Endothelial cell of umbilical vein (primary cell): ENCODE measurements around the gene CCNY. TPM values are rescaled to one million over a fixed set of nuclear protein-coding genes. Genes with fewer than 3 reads are reported as not detected.

Experiments used
- BruUV-seq: library from RNA; stranded (reverse); fragments of 400-500 nt; replicated peaks from 2 replicates; lab custom pipeline; 2021; lab: Mats Ljungman, UMichigan
- CTCF ChIA-PET: fragments of 300-600, 350-600 bp; sonication (Branson Sonifier 250); formaldehyde crosslinking; loops from one replicate; lab custom pipeline; 2021; ENCODE audit warnings: antibody characterized with exemption, inconsistent platforms; lab: Charles Lee
- POLR2A ChIA-PET: fragments of 300-600, 350-600 bp; sonication (Branson Sonifier 250); formaldehyde crosslinking; loops from one replicate; lab custom pipeline; 2021; ENCODE audit warnings: antibody characterized with exemption, inconsistent platforms; lab: Charles Lee
- DNase-seq: peaks from one replicate; pipeline ENCODE4 v3.0.0-alpha.2; 2011; ENCODE audit warnings: low read depth, low spot score
- FAIRE-seq: peaks from 2 replicates; lab custom pipeline; 2011; peaks lifted over from hg19 to GRCh38; lab: Jason Lieb, UNC
- H2AFZ ChIP-seq: 2 replicates; pipeline ENCODE4 v1.6.0; 2012; ENCODE audit warnings: low read depth, low read length, control low read depth, inconsistent platforms
- H3K27ac ChIP-seq: 2 replicates; pipeline ENCODE4 v1.5.1; 2011; ENCODE audit warnings: low read depth, mild to moderate bottlenecking, control low read depth, low read length, moderate library complexity; ENCODE audit not compliant: insufficient read depth
- H3K27me3 ChIP-seq, 2 experiments: 2 replicates each; pipeline versions ENCODE4 v1.6.0 to v1.6.1; 2011; ENCODE audit warnings: low read length in 2 of 2, mixed read lengths in 1 of 2; ENCODE audit not compliant: control insufficient read depth in 2 of 2, insufficient read depth in 2 of 2
- H3K36me3 ChIP-seq, 2 experiments: 2 replicates in 1 of 2; 3 replicates in 1 of 2; pipeline ENCODE4 v1.5.1; 2011; ENCODE audit warnings: low read length in 2 of 2, mild to moderate bottlenecking in 1 of 2, moderate library complexity in 1 of 2; ENCODE audit not compliant: control insufficient read depth in 2 of 2, insufficient read depth in 2 of 2; ENCODE audit errors: extremely low read depth in 1 of 2
- H3K4me1 ChIP-seq: 3 replicates; pipeline ENCODE4 v1.5.1; 2011; ENCODE audit warnings: mild to moderate bottlenecking, low read length; ENCODE audit not compliant: control insufficient read depth, insufficient read depth; ENCODE audit errors: extremely low read depth
- H3K4me2 ChIP-seq: 2 replicates; pipeline ENCODE4 v1.6.1; 2011; ENCODE audit warnings: low read length, control low read depth, mixed read lengths; ENCODE audit not compliant: insufficient read depth
- H3K4me3 ChIP-seq, 3 experiments: fragments of 200-600 bp in 1 of 3; sonication (generic), shearing (Covaris generic) in 1 of 3; replicated peaks in 1 of 3; 2 replicates each; pipeline ENCODE4 v1.5.1; 2011 to 2016; ENCODE audit warnings: control low read depth in 3 of 3, low read length in 3 of 3, mild to moderate bottlenecking in 2 of 3, inconsistent platforms in 1 of 3, low read depth in 1 of 3, moderate library complexity in 1 of 3; ENCODE audit not compliant: insufficient read depth in 1 of 3
- H3K79me2 ChIP-seq: 2 replicates; pipeline ENCODE4 v1.6.0; 2012; ENCODE audit warnings: low read length, inconsistent platforms; ENCODE audit not compliant: control insufficient read depth, insufficient read depth
- H3K9ac ChIP-seq: replicated peaks from 2 replicates; pipeline ENCODE3; 2011; ENCODE audit warnings: low read length, control low read depth; ENCODE audit not compliant: insufficient read depth; ENCODE audit errors: extremely low read depth
- H3K9me1 ChIP-seq: replicated peaks from 3 replicates; pipeline ENCODE4 v1.6.0; 2011; ENCODE audit warnings: mild to moderate bottlenecking, low read length; ENCODE audit not compliant: control insufficient read depth, insufficient read depth; ENCODE audit errors: extremely low read depth
- H3K9me3 ChIP-seq: replicated peaks from 2 replicates; pipeline ENCODE4 v1.5.1; 2012; ENCODE audit warnings: low read length, inconsistent platforms; ENCODE audit not compliant: control insufficient read depth, insufficient read depth
- H4K20me1 ChIP-seq: replicated peaks from 2 replicates; pipeline ENCODE3; 2011; ENCODE audit warnings: mild to moderate bottlenecking, low read length; ENCODE audit not compliant: control insufficient read depth, insufficient read depth; ENCODE audit errors: extremely low read depth
- EZH2 ChIP-seq: IDR thresholded peaks from 2 replicates; pipeline ENCODE4 v1.6.1; 2012; ENCODE audit warnings: borderline replicate concordance, low read depth, mild to moderate bottlenecking, moderate library complexity, low read length, inconsistent platforms; ENCODE audit not compliant: severe bottlenecking
- FOS ChIP-seq: IDR thresholded peaks from 2 replicates; pipeline ENCODE4 v1.6.1; 2011; ENCODE audit warnings: mild to moderate bottlenecking, low read length, moderate library complexity, borderline replicate concordance; ENCODE audit not compliant: insufficient read depth
- GATA2 ChIP-seq: IDR thresholded peaks from 2 replicates; pipeline ENCODE4 v1.7.0; 2011; ENCODE audit warnings: low read depth, mild to moderate bottlenecking, moderate library complexity, mixed read lengths, low read length; ENCODE audit not compliant: insufficient read length, insufficient read depth
- JUN ChIP-seq: IDR thresholded peaks from 2 replicates; pipeline ENCODE4 v1.6.1; 2011; ENCODE audit warnings: borderline replicate concordance, low read depth; ENCODE audit not compliant: insufficient read length, insufficient read depth
- MYC ChIP-seq: IDR thresholded peaks from one replicate; pipeline ENCODE4 v1.6.1; 2011; ENCODE audit warnings: mild to moderate bottlenecking, low read depth, low read length
- POLR2A ChIP-seq: IDR thresholded peaks from 2 replicates; pipeline ENCODE4 v1.6.1; 2012; ENCODE audit warnings: low read depth, mild to moderate bottlenecking, control low read depth, low read length
- POLR2AphosphoS5 ChIP-seq: IDR thresholded peaks from 2 replicates; pipeline ENCODE4 v1.6.1; 2012; ENCODE audit warnings: low read depth, mild to moderate bottlenecking, control low read depth, low read length, moderate library complexity; ENCODE audit not compliant: insufficient read depth
- dilution Hi-C: fragments of 300-500 bp; cut with MboI; formaldehyde crosslinking; loops from one replicate; pipeline ENCODE4 v1.15.0; 2019; ENCODE audit warnings: low sequenced_read_pairs; ENCODE audit not compliant: extremely low pct_ligation_motif_present
- intact Hi-C: fragments of 100-400 bp; cut with micrococcal nuclease; formaldehyde crosslinking; loops from one replicate; pipeline ENCODE4 v1.10.0; 2022
- polyA plus RNA-seq, 4 experiments: library from polyadenylated mRNA; depleted of rRNA in 3 of 4; stranded (reverse) in 3 of 4; unstranded in 1 of 4; fragments of >200 nt; gene quantifications; 2 replicates each; pipeline versions ENCODE4 v1.2.1 to v1.2.3, GENCODE V29; 2011 to 2012; ENCODE audit warnings: missing spikeins in 1 of 4
- total RNA-seq: library from RNA; stranded (reverse); gene quantifications from 2 replicates; pipeline ENCODE4 v1.2.3, GENCODE V29; 2021
- TF ChIP-seq, protein P1 (sequence below): IDR thresholded peaks from 2 replicates; pipeline ENCODE4 v1.6.1; 2011; ENCODE audit not compliant: insufficient read depth, insufficient read length
- TF ChIP-seq, protein P2 (sequence below), 2 donors: IDR thresholded peaks; 1 replicate in 1 of 2; 2 replicates in 1 of 2; pipeline ENCODE4 v1.5.1; 2011; ENCODE audit warnings: low read length in 2 of 2, mild to moderate bottlenecking in 2 of 2, moderate library complexity in 2 of 2, control low read depth in 1 of 2, inconsistent platforms in 1 of 2, low read depth in 1 of 2; ENCODE audit not compliant: insufficient read depth in 1 of 2; ENCODE audit errors: extremely low read depth in 1 of 2

CCNY gene
- total and polyA plus RNA-seq, 2 donors (not counting 3 experiments of a cell fraction or from before 2014, with no cell fraction given), result 61.5 to 107 TPM

DNA sequence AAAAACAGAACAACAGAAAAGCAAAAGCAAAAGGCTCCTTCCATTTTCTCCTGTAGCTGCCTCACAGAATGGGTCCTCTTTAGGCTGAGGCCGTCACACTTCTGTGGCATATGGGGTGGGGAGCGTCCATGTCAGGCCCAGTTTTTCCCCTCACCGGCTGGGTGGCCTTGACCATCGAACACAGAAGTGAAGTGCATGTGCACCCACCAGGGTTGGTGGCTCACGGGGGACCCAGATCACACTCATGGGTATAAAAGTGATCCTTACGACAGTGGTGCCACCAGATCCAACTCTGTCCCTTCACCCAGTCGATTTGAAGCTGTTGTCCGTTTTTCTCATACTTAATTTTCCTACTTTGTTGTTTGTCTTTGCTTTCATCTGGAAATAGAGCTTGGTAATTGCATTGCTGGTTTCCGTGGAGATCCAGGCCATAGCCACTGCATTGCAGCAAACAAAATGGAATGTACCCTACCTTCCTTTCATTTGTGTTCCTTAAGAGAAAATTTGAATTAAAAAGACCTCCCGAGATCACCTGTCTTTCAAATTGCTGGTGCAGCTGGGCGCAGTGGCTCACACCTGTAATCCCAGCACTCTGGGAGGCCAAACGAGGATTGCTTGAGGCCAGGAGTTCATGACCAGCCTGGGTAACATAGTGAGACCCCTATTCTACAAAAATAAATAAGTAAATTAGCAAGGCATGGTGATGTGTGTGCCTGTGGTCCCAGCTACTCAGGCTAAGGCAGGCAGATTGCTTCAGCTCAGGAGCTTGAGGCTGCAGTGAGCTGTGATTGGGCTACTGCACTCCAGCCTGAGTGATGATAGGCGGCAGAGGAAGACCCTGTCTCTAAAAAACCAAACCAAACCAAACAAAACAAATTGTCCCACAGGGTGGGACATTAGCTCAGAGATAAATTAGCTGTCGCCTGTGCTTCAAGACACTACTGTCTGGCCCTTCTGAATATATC, 258.1 kb downstream of the CCNY start:
- POLR2A ChIA-PET, result no interaction called here
- H2AFZ ChIP-seq, result no peak overlapping the region

DNA sequence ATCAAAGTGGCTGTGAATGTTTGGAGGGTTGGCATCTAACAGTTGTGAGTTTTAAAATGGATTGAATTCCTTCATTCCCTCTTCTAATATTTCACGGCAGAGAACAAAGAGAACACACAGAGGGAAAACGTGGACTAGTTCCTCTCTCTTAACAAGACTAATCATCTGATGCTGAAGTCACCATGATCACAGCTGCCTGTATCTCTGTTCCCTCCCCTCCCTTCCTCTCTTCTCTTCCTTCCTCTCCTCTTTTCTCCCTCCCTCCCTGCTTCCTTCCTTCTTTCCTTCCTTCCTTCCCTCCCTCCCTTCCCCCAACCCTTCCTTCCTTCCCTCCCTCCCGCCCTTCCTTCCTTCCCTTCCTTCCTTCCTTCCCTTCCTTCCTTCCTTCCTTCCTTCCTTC, 258.8 kb downstream of the CCNY start:
- intact Hi-C loops, result no loop called here

More for the DNA sequence above, 258.1 kb downstream of the CCNY start:
- no peak for TF ChIP-seq GATA2
- H3K36me3 ChIP-seq, result no peaks in the 10 kb centered on the region
- BruUV-seq, result no TSS peak
- no peak overlapping the region for H3K9ac ChIP-seq
- H3K9me1 ChIP-seq, result no peaks in the 10 kb centered on the region
- no peak for FAIRE-seq
- H3K4me2 ChIP-seq, result no peak overlapping the region
- no peaks in the 10 kb centered on the region for H3K79me2 ChIP-seq
- DNase-seq, result no peak
- CTCF ChIA-PET, result interaction anchor here (0.7 to 2.1 kb wide), 2 partner anchors 19 to 479 kb away, joined by 3 to 5 read pairs; no protein-coding TSS in a partner anchor
- peaks cover 3 to 11% of the 10 kb centered on the region in 2 experiments for H3K27me3 ChIP-seq
- H3K4me3 ChIP-seq, result no peak overlapping the region
- no peaks in the 10 kb centered on the region for H4K20me1 ChIP-seq
- no peaks in the 10 kb centered on the region for H3K4me1 ChIP-seq
- H3K9me3 ChIP-seq, result no peaks in the 10 kb centered on the region
- no peak overlapping the region for H3K27ac ChIP-seq
- intact Hi-C loops, result no loop called here
- dilution Hi-C loops, result no loop called here

More for the DNA sequence above, 258.8 kb downstream of the CCNY start:
- BruUV-seq, result no TSS peak
- dilution Hi-C loops, result no loop called here
- no peak overlapping the region for H3K9ac ChIP-seq
- no peaks in the 10 kb centered on the region for H3K79me2 ChIP-seq
- H3K4me2 ChIP-seq, result no peak overlapping the region
- H3K36me3 ChIP-seq, result no peaks in the 10 kb centered on the region
- no peak for FAIRE-seq
- POLR2A ChIA-PET, result no interaction called here
- H3K27ac ChIP-seq, result no peak overlapping the region
- CTCF ChIA-PET, result interaction anchor here (0.7 to 2.1 kb wide), 2 partner anchors 20 to 480 kb away, joined by 3 to 5 read pairs; no protein-coding TSS in a partner anchor
- no peak for DNase-seq
- H3K9me1 ChIP-seq, result no peaks in the 10 kb centered on the region
- no peaks in the 10 kb centered on the region for H3K9me3 ChIP-seq
- H4K20me1 ChIP-seq, result no peaks in the 10 kb centered on the region
- H2AFZ ChIP-seq, result no peak overlapping the region
- TF ChIP-seq, protein P1, sequence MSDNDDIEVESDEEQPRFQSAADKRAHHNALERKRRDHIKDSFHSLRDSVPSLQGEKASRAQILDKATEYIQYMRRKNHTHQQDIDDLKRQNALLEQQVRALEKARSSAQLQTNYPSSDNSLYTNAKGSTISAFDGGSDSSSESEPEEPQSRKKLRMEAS, result no peak
- no peak for TF ChIP-seq POLR2AphosphoS5
- TF ChIP-seq, protein P2, sequence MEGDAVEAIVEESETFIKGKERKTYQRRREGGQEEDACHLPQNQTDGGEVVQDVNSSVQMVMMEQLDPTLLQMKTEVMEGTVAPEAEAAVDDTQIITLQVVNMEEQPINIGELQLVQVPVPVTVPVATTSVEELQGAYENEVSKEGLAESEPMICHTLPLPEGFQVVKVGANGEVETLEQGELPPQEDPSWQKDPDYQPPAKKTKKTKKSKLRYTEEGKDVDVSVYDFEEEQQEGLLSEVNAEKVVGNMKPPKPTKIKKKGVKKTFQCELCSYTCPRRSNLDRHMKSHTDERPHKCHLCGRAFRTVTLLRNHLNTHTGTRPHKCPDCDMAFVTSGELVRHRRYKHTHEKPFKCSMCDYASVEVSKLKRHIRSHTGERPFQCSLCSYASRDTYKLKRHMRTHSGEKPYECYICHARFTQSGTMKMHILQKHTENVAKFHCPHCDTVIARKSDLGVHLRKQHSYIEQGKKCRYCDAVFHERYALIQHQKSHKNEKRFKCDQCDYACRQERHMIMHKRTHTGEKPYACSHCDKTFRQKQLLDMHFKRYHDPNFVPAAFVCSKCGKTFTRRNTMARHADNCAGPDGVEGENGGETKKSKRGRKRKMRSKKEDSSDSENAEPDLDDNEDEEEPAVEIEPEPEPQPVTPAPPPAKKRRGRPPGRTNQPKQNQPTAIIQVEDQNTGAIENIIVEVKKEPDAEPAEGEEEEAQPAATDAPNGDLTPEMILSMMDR (IDR thresholded peaks at IDR 0.05; ENCODE audit: extremely low read depth in 1 of 2, insufficient read depth in 1 of 2, low read depth in 1 of 2, low read length in 2 of 2), result no peak
- no peak for TF ChIP-seq GATA2
- no peak for TF ChIP-seq JUN
- no peak for TF ChIP-seq MYC
- no peak for TF ChIP-seq POLR2A
- TF ChIP-seq FOS, result no peak
- TF ChIP-seq EZH2, result no peak
- H3K4me3 ChIP-seq, result no peak overlapping the region
- H3K4me1 ChIP-seq, result no peaks in the 10 kb centered on the region
- peaks cover 3 to 11% of the 10 kb centered on the region in 2 experiments for H3K27me3 ChIP-seq
